Placental epithelial cell (primary cell): Measurements from ENCODE around the gene ONECUT1. TPM values are rescaled to one million over a fixed set of nuclear protein-coding genes. Genes with fewer than 3 reads are reported as not detected.

Experiments
- total RNA-seq: library from RNA; depleted of rRNA; stranded (reverse); fragments of >200 nt; gene quantifications from 2 replicates; pipeline ENCODE4 v1.2.3, GENCODE V29; 2012

ONECUT1 gene
- total RNA-seq: 0.79 TPM in 1 of 2 replicates, not detected in the other

DNA sequence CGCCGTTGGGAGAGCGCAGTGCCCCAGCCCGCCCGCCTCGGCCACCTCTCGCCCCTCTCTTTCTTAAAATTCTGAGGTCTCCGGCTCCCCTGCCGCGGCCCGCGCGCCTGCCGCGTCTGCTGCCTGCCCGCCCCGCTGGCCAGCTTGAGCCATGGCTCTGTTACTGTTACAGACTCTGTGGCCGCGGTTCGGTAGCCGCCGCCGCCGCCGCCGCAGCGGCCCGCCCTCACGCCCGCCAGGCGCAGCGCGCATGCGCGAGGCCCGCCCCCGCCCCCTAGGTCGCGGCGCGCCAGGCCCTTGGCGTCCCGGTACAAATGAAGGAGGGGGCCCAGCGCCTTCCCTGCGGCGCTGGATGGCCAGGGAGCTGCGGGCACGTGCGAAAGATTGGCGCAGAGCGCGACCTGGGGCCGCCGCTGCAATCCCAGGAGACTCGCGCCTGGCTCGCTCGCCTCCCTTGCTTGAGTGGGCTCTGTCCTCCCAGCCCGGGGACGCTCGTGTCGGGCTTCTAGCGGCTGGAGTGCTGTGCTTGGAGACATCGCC is at the start of gene ONECUT1:
ONECUT1 (minus strand) TSS at position 168 of the 540 bp plus-strand sequence. CDS start 452 bp downstream, outside the sequence.

Other genes starting within 250 kb of the ONECUT1 start
- 74.2 and 116 TPM in 2 replicates for gene ARPP19, start 221.3 kb downstream of the ONECUT1 start, total RNA-seq
- gene ATOSA, start 110.9 kb downstream of the ONECUT1 start, total RNA-seq: 24.2 and 24.7 TPM in 2 replicates